ENCODE results near the gene FKBP14. TPM values are rescaled to one million over a fixed set of nuclear protein-coding genes. Genes with fewer than 3 reads are reported as not detected.
A peak's percentile ranks its signal among the peaks of the same experiment; 100 is the strongest.

FKBP14 gene
- total RNA-seq, 1 donor from 2014 or later = 25.6 TPM

GRCh38 chr7:29988424-29989256 is 37.9 kb downstream of the FKBP14 start:
- peak; percentile 19 for DNase-seq (ENCODE audit: low spot score, unreplicated experiment)
- Mint-ChIP-seq H3K27me3 (no peaks in the 10 kb centered on the region), H3K27ac (peak overlapping the region; percentile 93), H3K4me3 (ENCODE audit: low read depth) (peak overlapping the region; percentile 77), H3K36me3 (ENCODE audit: insufficient read depth) (peaks cover 6% of the 10 kb centered on the region), H3K9me3 (ENCODE audit: low read depth) (peaks cover 3% of the 10 kb centered on the region), H3K4me1 (ENCODE audit: low read depth) (peaks cover 12% of the 10 kb centered on the region)
- TF ChIP-seq CTCF (IDR thresholded peaks at IDR 0.05; ENCODE audit: unreplicated experiment) = no peak

GRCh38 chr7:29987811-29988317 is 38.6 kb downstream of the FKBP14 start:
- Mint-ChIP-seq H3K9me3 (ENCODE audit: low read depth) (peaks cover 3% of the 10 kb centered on the region), H3K27me3 (no peaks in the 10 kb centered on the region), H3K4me1 (ENCODE audit: low read depth) (peaks cover 12% of the 10 kb centered on the region), H3K36me3 (ENCODE audit: insufficient read depth) (peaks cover 6% of the 10 kb centered on the region), H3K4me3 (ENCODE audit: low read depth) (peak overlapping the region; percentile 77), H3K27ac (peak overlapping the region; percentile 93)
- no peak for TF ChIP-seq CTCF (IDR thresholded peaks at IDR 0.05; ENCODE audit: unreplicated experiment)
- no peak for DNase-seq (ENCODE audit: low spot score, unreplicated experiment)

- Mint-ChIP-seq H3K4me1 (ENCODE audit: low read depth) (peaks cover 12% of the 10 kb centered on the region), H3K4me3 (ENCODE audit: low read depth) (peak overlapping the region; percentile 14), H3K27me3 (no peaks in the 10 kb centered on the region), H3K36me3 (ENCODE audit: insufficient read depth) (peaks cover 6% of the 10 kb centered on the region), H3K9me3 (ENCODE audit: low read depth) (no peaks in the 10 kb centered on the region), H3K27ac (peak overlapping the region; percentile 78)
- no peak for TF ChIP-seq CTCF (IDR thresholded peaks at IDR 0.05; ENCODE audit: unreplicated experiment)
- DNase-seq (ENCODE audit: low spot score, unreplicated experiment) = no peak
Observed at GRCh38 chr7:29987083-29987482, 39.4 kb downstream of the FKBP14 start.

GRCh38 chr7:29980151-29980550 is 46.4 kb downstream of the FKBP14 start:
- Mint-ChIP-seq H3K4me1 (ENCODE audit: low read depth) (peaks cover 8% of the 10 kb centered on the region), H3K9me3 (ENCODE audit: low read depth) (no peaks in the 10 kb centered on the region), H3K4me3 (ENCODE audit: low read depth) (no peak overlapping the region)

More at GRCh38 chr7:29980151-29980550, 46.4 kb downstream of the FKBP14 start:
- no peak for TF ChIP-seq CTCF (IDR thresholded peaks at IDR 0.05; ENCODE audit: unreplicated experiment)
- DNase-seq (ENCODE audit: low spot score, unreplicated experiment) = no peak
- no peaks in the 10 kb centered on the region for H3K27me3 Mint-ChIP-seq
- H3K27ac Mint-ChIP-seq = no peak overlapping the region
- peaks cover 1% of the 10 kb centered on the region for H3K36me3 Mint-ChIP-seq (ENCODE audit: insufficient read depth)

Data from progenitor cell of endocrine pancreas (in vitro differentiated cells).